Measurements from ENCODE around the gene TENM4. TPM values are rescaled to one million over a fixed set of nuclear protein-coding genes. Genes with fewer than 3 reads are reported as not detected.

TENM4 gene
- total RNA-seq, 4 donors from 2014 or later: 5.5 to 12.3 (median 8.9) TPM

GRCh38 chr11:78912778-78913177 lies 528.1 kb downstream of the TENM4 start:
- no peaks in the 10 kb centered on the region for H3K36me3 ChIP-seq
- no peak overlapping the region for H3K27ac ChIP-seq
- no peak overlapping the region for H3K4me3 ChIP-seq
- ATAC-seq: no peak
- TF ChIP-seq CTCF (IDR thresholded peaks at IDR 0.05) (no peak), POLR2A (IDR thresholded peaks at IDR 0.05) (no peak), POLR2AphosphoS5 (IDR thresholded peaks at IDR 0.05) (no peak), EP300 (IDR thresholded peaks at IDR 0.05) (no peak)
- H3K4me1 ChIP-seq: no peaks in the 10 kb centered on the region
- no peaks in the 10 kb centered on the region for H3K27me3 ChIP-seq
- WGBS, 2 donors (ENCODE audit: low coverage in 1 of 2): 91 to 100% methylated on average over 4 of the region's 4 CpGs
- H3K9me3 ChIP-seq: no peaks in the 10 kb centered on the region

- no peak for ATAC-seq
These were observed 530.5 kb downstream of the TENM4 start for GRCh38 chr11:78910322-78910721.

DNA sequence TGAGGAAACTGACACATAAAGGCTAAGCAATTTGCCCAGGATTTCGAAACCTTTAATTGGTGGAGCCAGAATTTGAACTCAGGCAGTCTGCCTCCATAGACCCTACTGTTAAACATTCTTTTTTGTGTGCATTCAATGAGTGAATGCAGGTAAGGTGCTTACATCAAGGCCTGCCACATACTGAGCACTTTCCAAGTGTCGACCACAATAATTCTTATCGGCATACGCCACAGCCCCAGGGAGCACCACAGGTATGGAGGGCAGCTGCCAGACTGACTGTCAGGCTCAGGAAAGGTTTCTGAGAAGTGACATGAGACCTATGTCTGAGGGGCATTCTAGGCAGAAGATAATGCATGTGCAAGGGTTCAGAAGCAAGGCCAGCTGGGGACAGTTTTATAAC lies 531.4 kb downstream of the TENM4 start:
- 86 to 94% methylated on average over 4 of the region's 4 CpGs for WGBS, 2 donors (ENCODE audit: low coverage in 1 of 2)

More at GRCh38 chr11:78910322-78910721, 530.5 kb downstream of the TENM4 start:
- no peaks in the 10 kb centered on the region for H3K27me3 ChIP-seq
- no peaks in the 10 kb centered on the region for H3K36me3 ChIP-seq
- no peak for TF ChIP-seq EP300 (IDR thresholded peaks at IDR 0.05)
- no peak for TF ChIP-seq POLR2AphosphoS5 (IDR thresholded peaks at IDR 0.05)
- no peak for TF ChIP-seq POLR2A (IDR thresholded peaks at IDR 0.05)
- no peaks in the 10 kb centered on the region for H3K9me3 ChIP-seq
- 81 to 88% methylated on average over 4 of the region's 4 CpGs for WGBS, 2 donors (ENCODE audit: low coverage in 1 of 2)
- H3K4me1 ChIP-seq: peaks cover 0 to 7% (median 0%) of the 10 kb centered on the region in 3 donors
- no peak overlapping the region for H3K4me3 ChIP-seq
- H3K27ac ChIP-seq: no peak overlapping the region

GRCh38 chr11:78907636-78908035 lies 533.2 kb downstream of the TENM4 start:
- 73 to 87% methylated on average over 4 of the region's 4 CpGs for WGBS, 2 donors (ENCODE audit: low coverage in 1 of 2)
- no peak overlapping the region for H3K4me3 ChIP-seq
- H3K9me3 ChIP-seq: no peaks in the 10 kb centered on the region
- ATAC-seq: no peak
- TF ChIP-seq POLR2A (IDR thresholded peaks at IDR 0.05) (no peak), CTCF (IDR thresholded peaks at IDR 0.05) (no peak), EP300 (IDR thresholded peaks at IDR 0.05) (no peak), POLR2AphosphoS5 (IDR thresholded peaks at IDR 0.05) (no peak)
- H3K27me3 ChIP-seq: no peaks in the 10 kb centered on the region
- no peak overlapping the region for H3K27ac ChIP-seq
- H3K4me1 ChIP-seq: peaks cover 0 to 7% (median 0%) of the 10 kb centered on the region in 3 donors
- no peaks in the 10 kb centered on the region for H3K36me3 ChIP-seq

More for the DNA sequence above, 531.4 kb downstream of the TENM4 start:
- no peak for TF ChIP-seq POLR2AphosphoS5 (IDR thresholded peaks at IDR 0.05)
- TF ChIP-seq EP300 (IDR thresholded peaks at IDR 0.05): no peak
- TF ChIP-seq POLR2A (IDR thresholded peaks at IDR 0.05): no peak
- TF ChIP-seq CTCF (IDR thresholded peaks at IDR 0.05): no peak
- peaks cover 0 to 7% (median 0%) of the 10 kb centered on the region in 3 donors for H3K4me1 ChIP-seq
- H3K27ac ChIP-seq: no peak overlapping the region
- H3K9me3 ChIP-seq: no peaks in the 10 kb centered on the region
- no peaks in the 10 kb centered on the region for H3K27me3 ChIP-seq
- H3K36me3 ChIP-seq: no peaks in the 10 kb centered on the region
- ATAC-seq: no peak
- no peak overlapping the region for H3K4me3 ChIP-seq

DNA sequence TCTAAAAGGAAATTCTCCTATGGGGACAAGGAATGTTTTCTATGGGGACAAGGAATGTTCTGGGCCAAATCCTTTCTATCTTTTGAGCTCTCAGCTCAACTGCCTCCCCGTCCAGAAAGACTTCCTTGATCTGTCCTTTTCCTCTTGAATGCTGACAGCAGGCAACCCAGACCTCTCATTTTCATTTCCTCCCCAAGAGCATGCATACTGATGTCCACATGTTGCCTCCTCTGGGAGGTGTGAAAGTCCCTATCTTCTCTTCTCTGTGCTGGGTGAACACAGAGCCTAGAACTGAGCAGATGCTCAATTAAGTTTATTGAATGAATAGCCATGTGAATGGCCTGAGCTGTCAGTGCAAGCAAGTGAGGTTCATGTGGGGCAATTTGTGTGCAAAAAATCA lies 534.3 kb downstream of the TENM4 start:
- H3K27me3 ChIP-seq: no peaks in the 10 kb centered on the region
- H3K4me1 ChIP-seq: peaks cover 0 to 7% (median 0%) of the 10 kb centered on the region in 3 donors
- H3K27ac ChIP-seq: no peak overlapping the region
- no peaks in the 10 kb centered on the region for H3K9me3 ChIP-seq
- no peak for TF ChIP-seq EP300 (IDR thresholded peaks at IDR 0.05)
- no peak for TF ChIP-seq CTCF (IDR thresholded peaks at IDR 0.05)
- no peak for TF ChIP-seq POLR2A (IDR thresholded peaks at IDR 0.05)
- no peak for TF ChIP-seq POLR2AphosphoS5 (IDR thresholded peaks at IDR 0.05)
- ATAC-seq: no peak
- H3K36me3 ChIP-seq: no peaks in the 10 kb centered on the region
- WGBS, 2 donors (ENCODE audit: low coverage in 1 of 2): 62% methylated on average over 1 of the region's 1 CpG; no CpG with 5 or more reads in 1 of the 2 donors
- no peak overlapping the region for H3K4me3 ChIP-seq
